ENCODE data around the gene MRPL12. TPM values are rescaled to one million over a fixed set of nuclear protein-coding genes. Genes with fewer than 3 reads are reported as not detected.

The MRPL12 gene
- total and polyA plus RNA-seq, 2 of the 13 experiments (the other 11 are each of a cell fraction or from before 2014, with no cell fraction given) = 39.1 to 94.1 TPM

- TF ChIP-seq ATF6 (CRISPR knock-in tag; conservative IDR thresholded peaks at IDR 0.05) = no peak
- TF ChIP-seq ZNF333 (CRISPR knock-in tag; IDR thresholded peaks at IDR 0.05; ENCODE audit: borderline replicate concordance) = peak; percentile 72; the same call in 1 of the 2 replicates
- 0 out of 2 replicates have a peak, but pooled peaks have one; percentile 10 for TF ChIP-seq RAD21 (CRISPR knock-in tag; IDR thresholded peaks at IDR 0.05)
- TF ChIP-seq NONO (IDR thresholded peaks at IDR 0.05) = no peak
- TF ChIP-seq NONO (CRISPR knock-in tag; conservative IDR thresholded peaks at IDR 0.05) = peak; percentile 15; the same call in 1 of the 2 replicates
- TF ChIP-seq AGO2 (optimal IDR thresholded peaks at IDR 0.05; ENCODE audit: low read depth, low read length) = peak; percentile 96
- peak; percentile 80 for TF ChIP-seq ZBTB38 (CRISPR knock-in tag; IDR thresholded peaks at IDR 0.05)
- TF ChIP-seq KLF11 (CRISPR knock-in tag; IDR thresholded peaks at IDR 0.05) = no peak
- 0 out of 2 replicates have a peak, but pooled peaks have one; percentile 46 for TF ChIP-seq ZIK1 (CRISPR knock-in tag; IDR thresholded peaks at IDR 0.05; ENCODE audit: borderline replicate concordance, low read depth)
- peak; percentile 41; the same call in 1 of the 2 replicates for TF ChIP-seq ZBTB33 (CRISPR knock-in tag; IDR thresholded peaks at IDR 0.05)
- no peak for TF ChIP-seq DNMT3B (CRISPR knock-in tag; conservative IDR thresholded peaks at IDR 0.05)
- TF ChIP-seq POLR2G (IDR thresholded peaks at IDR 0.05; ENCODE audit: low read depth, low read length) = 0 out of 2 replicates have a peak, but pooled peaks have one; percentile 36
- 0 out of 2 replicates have a peak, but pooled peaks have one; percentile 27 for TF ChIP-seq MED1 (CRISPR knock-in tag; IDR thresholded peaks at IDR 0.05)
- peak; percentile 7; the same call in 1 of the 2 replicates for TF ChIP-seq ZSCAN5A (CRISPR knock-in tag; IDR thresholded peaks at IDR 0.05; ENCODE audit: borderline replicate concordance)
- TF ChIP-seq ZKSCAN8 (CRISPR knock-in tag; IDR thresholded peaks at IDR 0.05; ENCODE audit: borderline replicate concordance) = peak; percentile 63; the same call in 1 of the 2 replicates
- TF ChIP-seq SRSF1 (optimal IDR thresholded peaks at IDR 0.05; ENCODE audit: low read depth, low read length) = peak; percentile 75
- no peak for TF ChIP-seq KDM3A (CRISPR knock-in tag; IDR thresholded peaks at IDR 0.05; ENCODE audit: low read depth)
- TF ChIP-seq ZNF761 (CRISPR knock-in tag; conservative IDR thresholded peaks at IDR 0.05) = 0 out of 2 replicates have a peak, but pooled peaks have one; percentile 59
- 0 out of 2 replicates have a peak, but pooled peaks have one; percentile 44 for TF ChIP-seq SMAD1 (CRISPR knock-in tag; IDR thresholded peaks at IDR 0.05; ENCODE audit: borderline replicate concordance, low read depth)
- no peak for TF ChIP-seq ZFY (CRISPR knock-in tag; IDR thresholded peaks at IDR 0.05)
Observed at GRCh38 chr17:81701288-81702071, 1.7 kb upstream of the MRPL12 start (continued).

All from HepG2 (cell line).